GM18907 (cell line): ENCODE results near the gene CCDC92B.
"Not testable (repeated sequence)": the region's sequence is repeated elsewhere in the genome, so short reads cannot be mapped to it uniquely, and the experiment has no call there.

Experiments used
- ATAC-seq: cut with Tn5 transposase; IDR thresholded peaks from one replicate; pipeline ENCODE4 v1.9.1; 2021; ENCODE audit warnings: mild to moderate bottlenecking, moderate library complexity; ENCODE audit not compliant: unreplicated experiment

The CCDC92B gene

GRCh38 chr17:2704890-2705248 is 44.6 kb downstream of the CCDC92B start:
- ATAC-seq, result no peak

DNA sequence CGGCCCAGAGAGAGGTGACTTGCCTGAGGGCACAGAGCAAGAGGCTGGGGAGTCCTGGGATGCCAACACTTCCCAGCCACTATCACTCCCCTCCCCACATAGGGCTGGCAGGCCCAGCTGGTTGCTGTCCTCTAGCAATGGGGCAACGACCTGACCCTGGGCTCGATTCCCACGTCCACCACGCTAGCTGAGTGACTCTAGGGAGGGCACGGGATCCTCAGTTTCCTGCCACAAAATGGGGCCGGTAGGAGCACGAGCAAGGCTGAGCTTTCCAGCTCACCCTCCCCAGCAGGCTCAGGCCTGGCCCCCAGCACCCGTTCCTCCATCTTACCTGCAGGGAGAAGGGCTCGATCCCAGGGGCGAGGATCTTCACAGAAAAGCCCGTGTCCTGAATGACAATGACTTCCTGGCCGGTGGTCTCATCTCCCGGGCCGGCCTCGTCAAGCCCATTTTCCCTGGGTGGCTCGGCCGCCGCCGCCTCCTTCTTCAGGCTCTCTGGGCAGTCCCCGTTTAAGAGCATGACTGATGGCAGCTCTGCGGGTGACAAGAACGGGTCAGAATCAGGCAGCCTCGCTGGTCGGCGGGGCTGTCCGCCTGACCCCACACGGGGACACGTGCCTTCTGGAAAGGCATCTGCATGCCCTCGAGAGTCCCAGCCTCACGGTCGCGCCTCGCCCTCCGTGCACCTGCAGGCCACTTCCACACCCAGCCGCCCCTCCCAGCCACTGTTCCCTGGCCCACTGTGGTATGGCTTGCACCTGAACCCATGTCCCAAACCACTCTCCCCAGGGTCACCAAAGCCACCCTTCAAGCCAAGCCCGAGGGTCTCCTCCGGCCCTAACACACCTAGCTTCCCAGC is 45.2 kb downstream of the CCDC92B start:
- ATAC-seq, result no peak

- ATAC-seq, result no peak
These were observed 45.8 kb downstream of the CCDC92B start for GRCh38 chr17:2703606-2704005.

DNA sequence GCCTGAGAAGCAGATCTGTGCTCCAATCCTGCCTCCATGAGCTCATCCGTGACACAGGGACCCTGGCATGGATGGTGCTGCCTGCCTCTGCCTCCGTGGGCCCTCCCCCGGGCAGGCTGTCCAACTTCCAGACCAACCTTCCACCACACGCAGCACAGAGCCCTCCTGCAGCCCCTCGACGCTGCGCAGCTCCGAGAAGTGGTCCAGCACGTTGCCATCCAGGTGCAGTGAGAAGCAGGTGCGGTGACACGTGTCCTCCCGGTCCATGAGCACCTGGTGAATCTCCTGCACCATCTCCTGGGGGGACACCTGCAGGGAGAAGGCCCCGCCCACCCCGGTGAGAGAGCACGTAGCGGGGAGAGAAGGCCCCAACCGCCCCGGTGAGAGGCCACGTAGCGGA is 46.3 kb downstream of the CCDC92B start:
- ATAC-seq, result no peak

DNA sequence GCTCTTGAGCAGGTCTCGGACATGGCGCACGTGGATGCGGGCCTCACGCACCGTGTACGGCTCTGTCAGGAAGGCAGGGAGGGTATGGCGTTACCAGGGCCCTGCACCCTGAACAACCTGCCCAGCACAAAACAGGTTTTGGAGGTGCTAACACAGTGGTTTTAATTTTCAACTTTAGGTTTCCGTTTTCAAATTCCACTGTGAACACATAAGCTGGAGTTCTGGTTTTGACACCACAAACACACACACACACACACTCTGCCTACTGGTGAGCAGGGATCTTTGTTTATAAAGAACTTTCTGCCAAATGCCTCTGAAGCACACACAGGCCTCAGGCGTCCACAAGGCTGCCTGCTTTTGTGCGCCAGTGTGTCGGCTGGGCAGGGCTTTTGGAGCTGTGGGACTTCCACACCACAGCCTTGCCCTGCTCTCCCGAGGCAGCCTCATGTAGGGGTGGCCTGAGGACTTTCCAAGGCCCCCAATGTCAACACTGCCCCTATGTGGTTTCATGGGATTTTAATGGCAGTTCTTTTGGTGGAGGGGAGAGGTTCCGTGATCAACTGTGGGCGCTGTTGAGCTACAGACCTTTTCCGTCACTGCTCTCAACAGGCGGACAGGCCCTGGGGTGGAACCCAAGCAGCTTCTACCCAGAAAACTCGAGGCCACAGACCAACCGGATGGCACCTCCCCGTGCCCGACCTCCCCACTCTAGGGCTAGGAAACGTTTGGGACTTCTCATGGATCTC is 47.3 kb downstream of the CCDC92B start:
- ATAC-seq, result no peak

DNA sequence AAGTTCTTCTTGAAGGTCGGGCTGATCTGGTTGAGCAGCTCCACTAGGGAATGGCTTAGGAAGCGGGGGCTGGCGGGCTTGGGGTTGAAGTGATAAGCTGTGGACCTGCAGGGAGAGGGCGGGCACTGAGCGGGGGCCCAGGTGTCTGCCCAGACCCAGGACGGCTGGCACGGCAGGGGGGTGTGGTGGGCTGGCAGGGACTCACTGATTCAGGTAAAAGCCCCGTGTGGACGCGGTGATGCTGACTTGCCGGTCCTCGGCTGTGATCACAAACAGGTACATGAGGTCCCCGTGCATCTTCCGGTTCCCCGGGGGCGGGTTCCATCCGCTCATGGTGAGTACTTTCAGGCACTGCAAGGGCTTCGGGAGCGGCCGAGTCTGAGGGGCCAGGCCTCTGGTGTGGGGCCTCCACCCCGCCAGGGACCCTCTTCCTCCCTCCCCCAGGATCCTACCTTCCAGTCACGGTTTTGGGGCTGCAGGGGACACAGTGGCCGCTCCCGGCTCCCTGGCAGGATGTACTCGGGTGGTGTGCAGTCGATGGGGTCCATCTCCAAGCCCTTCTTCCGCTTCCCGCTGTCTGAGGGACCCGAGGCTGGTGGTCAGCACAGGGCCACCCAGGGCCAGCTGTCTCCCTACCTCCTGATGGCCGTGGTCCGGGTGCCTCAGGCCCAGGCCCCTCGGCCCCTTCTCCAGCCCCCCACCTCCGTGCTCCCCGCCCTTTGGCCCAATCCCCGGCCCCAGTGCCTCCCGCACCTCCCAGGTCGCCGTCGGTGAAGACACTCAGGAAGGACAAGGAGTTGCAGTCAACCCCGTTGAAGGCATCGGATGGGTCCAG is 48.1 kb downstream of the CCDC92B start:
- ATAC-seq, result no peak

DNA sequence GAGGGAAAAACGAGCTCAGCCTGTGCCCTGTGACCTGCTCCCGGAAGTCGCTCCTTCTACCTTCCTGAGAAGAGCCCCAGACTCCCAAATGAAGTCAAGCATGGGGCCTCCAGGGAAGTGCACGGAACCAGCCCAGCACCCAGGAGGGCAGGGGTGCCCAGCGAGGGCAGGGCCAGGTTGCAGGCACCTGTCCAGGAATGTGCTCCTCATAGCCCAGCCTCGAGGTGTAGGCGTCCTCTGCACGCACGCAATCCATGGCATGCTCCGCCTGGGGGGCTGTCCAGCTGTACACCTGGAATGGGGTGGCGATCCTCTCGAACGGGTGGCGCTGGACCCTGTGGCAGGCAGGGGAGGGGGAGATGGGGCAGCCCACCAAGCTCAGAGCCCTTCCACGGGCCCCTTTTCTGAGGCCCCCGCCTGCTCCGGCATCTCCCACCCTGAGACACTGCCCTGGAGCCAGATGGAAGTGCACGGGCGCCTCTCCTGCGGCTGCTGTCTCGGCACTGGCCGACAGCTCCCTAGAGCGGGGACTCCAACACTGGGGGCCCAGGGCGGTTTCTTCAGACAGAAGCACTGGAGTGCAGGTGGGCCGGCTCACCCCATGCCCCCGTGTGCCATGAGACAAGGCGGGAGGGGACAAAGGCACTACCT is 48.8 kb downstream of the CCDC92B start:
- ATAC-seq, result no peak

DNA sequence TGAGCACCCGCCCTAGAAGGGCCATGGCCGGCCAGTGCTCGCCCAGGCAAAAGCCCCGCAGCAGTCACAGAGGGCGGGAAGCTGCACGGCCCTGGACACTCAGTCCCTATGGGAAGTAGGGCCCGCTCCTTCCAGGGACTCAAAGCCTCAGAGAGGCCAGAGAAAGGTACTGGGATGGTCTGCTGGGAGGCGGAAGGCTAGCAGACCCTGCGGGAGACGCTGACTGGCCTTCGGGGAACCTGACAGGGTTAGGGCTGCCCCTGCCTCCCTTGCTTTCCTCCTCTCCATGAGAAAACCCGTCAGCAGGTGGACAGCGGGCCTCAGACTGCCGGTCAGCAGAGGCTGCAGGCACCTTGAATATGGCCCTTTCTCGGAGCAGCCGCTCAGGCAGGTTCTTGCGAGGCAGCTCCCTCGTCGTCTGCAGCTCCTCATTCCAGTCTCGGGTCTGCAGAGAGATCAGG is 49.4 kb downstream of the CCDC92B start:
- no peak for ATAC-seq

DNA sequence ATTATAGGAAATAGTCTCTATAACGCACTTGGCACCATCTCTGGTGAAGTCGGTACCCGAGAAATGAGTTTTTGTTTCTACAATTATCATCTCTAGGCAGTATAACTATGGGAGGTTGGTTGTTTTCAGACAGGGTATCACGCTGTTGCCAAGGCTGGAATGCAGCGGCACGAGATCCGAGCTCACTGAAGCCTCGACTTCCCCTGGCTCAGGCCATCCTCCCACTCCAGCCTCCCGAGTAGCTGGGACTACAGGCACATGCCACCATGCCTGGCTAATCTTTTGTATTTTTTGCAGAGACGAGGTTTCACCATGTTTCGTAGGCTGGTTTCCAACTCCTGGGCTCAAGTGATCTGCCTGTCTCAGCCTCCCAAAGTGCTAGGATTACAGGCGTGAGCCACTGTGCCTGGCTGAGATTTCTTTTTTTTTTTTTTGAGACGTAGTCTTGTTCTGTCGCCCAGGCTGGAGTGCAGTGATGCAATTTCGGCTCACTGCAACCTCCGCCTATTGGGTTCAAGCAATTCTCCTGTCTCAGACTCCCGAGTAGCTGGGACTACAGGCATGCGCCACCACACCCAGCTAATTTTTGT is 50.1 kb downstream of the CCDC92B start:
- not testable (repeated sequence) for ATAC-seq

DNA sequence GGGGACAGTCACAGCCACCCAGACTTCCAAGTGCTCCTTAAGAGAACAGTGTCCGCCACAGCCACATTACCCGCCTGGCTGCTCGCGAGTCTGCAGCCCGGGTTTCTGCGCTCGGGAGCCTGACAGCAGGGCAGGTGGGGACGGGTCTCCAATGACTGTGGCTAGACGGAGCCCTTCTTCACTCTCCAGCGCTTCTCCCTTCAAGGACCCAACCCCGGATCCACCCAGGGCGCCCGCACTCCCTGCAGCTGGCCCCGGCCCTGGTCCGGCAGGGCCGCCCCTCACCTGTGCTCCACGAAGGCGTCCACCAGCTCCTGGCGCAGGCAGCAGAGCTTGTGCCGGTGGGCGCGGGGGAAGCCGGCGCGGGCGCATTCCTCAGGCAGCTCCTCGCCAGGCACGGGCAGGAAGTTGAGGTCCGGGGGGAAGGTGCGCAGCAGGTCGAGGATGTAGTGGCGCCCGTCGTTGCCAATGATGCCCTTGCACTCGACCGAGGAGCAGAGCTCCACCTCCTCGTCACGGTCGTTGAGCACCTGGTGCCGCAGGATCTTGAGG is 51.8 kb downstream of the CCDC92B start:
- ATAC-seq, result no peak

- no peak for ATAC-seq
These were observed 53.3 kb downstream of the CCDC92B start for GRCh38 chr17:2695961-2696760.

DNA sequence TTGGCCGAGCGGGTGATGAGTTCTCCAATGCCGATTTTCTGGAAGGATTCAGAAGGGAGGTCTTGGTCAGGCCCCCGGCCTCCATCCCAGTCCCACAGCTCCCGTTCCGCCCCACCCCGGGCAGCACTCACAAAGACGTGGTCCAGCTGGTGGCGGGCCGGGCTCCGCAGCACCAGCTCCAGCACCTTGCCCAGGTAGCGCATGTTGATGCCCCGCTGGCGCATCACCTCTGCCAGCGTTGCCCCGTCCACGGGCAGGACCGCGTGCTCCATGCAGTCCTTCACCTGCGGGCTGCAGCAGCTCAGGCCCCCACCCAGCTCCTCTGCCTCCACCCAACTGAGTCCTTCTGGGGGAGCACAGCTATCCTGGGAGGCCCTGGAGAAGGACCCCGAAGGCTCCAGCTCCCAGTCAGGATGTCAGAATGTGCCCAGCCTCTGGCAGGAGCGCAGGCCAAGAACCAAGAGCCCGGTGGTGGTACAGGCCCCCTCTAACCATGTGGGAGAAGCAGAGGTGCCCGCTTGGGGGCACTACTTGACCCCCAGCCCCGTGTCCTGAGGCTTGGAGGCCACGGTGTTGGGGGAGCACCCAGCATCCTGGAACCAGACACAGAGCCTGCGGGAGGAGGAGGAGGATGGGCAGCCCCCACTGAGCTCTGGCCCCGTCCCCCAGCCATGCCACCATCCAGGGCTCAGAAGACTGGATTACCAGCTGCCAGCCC is 54.0 kb downstream of the CCDC92B start:
- no peak for ATAC-seq

- no peak for ATAC-seq
These were observed 54.8 kb downstream of the CCDC92B start for GRCh38 chr17:2694381-2695242.

- ATAC-seq, result no peak
These were observed 55.7 kb downstream of the CCDC92B start for GRCh38 chr17:2693561-2694380.

- no peak for ATAC-seq
These were observed 56.7 kb downstream of the CCDC92B start for GRCh38 chr17:2692781-2693135.

GRCh38 chr17:2691965-2692780 is 57.3 kb downstream of the CCDC92B start:
- no peak for ATAC-seq
